A549 (cell line): ENCODE measurements around the gene IL1F10. TPM values are rescaled to one million over a fixed set of nuclear protein-coding genes. Genes with fewer than 3 reads are reported as not detected.

ENCODE experiments used
- ATAC-seq, 2 experiments: fragments of 200-7000 bp in 1 of 2; fragments of >200 bp in 1 of 2; cut with Nextera tagmentation in 1 of 2; cut with Tn5 transposase in 1 of 2; 3 replicates each; pipeline versions ENCODE4 v1.8.0 to v1.9.1; 2018 to 2020; ENCODE audit warnings: mild to moderate bottlenecking in 1 of 2, moderate library complexity in 1 of 2
- CTCF ChIA-PET: fragments of 300-600 bp; sonication (Branson Sonifier 250); formaldehyde crosslinking; extraction: SDS; loops from one replicate; lab custom pipeline; 2021; ENCODE audit warnings: antibody characterized with exemption, inconsistent platforms; lab: Yijun Ruan, JAX
- POLR2A ChIA-PET: fragments of 350-600 bp; formaldehyde crosslinking; extraction: SDS; loops from one replicate; lab custom pipeline; 2021; ENCODE audit warnings: antibody characterized with exemption, inconsistent platforms; lab: Yijun Ruan, JAX
- DNase-seq, 2 experiments: peaks; one replicate each; pipeline versions ENCODE4 v3.0.0 to v3.0.0-alpha.2; 2011 to 2016; ENCODE audit warnings: low read depth in 1 of 2, low spot score in 1 of 2
- FAIRE-seq: peaks from 2 replicates; lab custom pipeline; 2011; peaks lifted over from hg19 to GRCh38; lab: Jason Lieb, UNC
- H3K27ac ChIP-seq, 2 experiments: fragments of >200 bp; sonication (Bioruptor Twin); formaldehyde crosslinking; 3 replicates each; pipeline ENCODE4 v1.5.1; 2016 to 2017
- H3K4me1 ChIP-seq: fragments of >200 bp; sonication (Bioruptor Twin); formaldehyde crosslinking; 3 replicates; pipeline ENCODE4 v1.6.1; 2016
- H3K4me2 ChIP-seq: fragments of >200 bp; sonication (Bioruptor Twin); formaldehyde crosslinking; 3 replicates; pipeline ENCODE4 v1.6.1; 2016
- H3K4me3 ChIP-seq: fragments of >200 bp; sonication (Bioruptor Twin); formaldehyde crosslinking; 3 replicates; pipeline ENCODE4 v1.5.1; 2016
- H3K9me3 ChIP-seq: fragments of >200 bp; sonication (Bioruptor Twin); formaldehyde crosslinking; 3 replicates; pipeline ENCODE4 v1.6.1; 2016
- BHLHE40 ChIP-seq: IDR thresholded peaks from 2 replicates; pipeline ENCODE4 v1.6.1; 2012; ENCODE audit warnings: low read depth, low read length, inconsistent platforms
- CEBPB ChIP-seq, 2 experiments: fragments of >200 bp in 1 of 2; sonication (Bioruptor Twin) in 1 of 2; formaldehyde crosslinking in 1 of 2; IDR thresholded peaks; 2 replicates each; pipeline ENCODE4 v1.6.1; 2012 to 2016
- CHD2 ChIP-seq: fragments of 150-350 bp; IDR thresholded peaks from 2 replicates; pipeline ENCODE4 v1.6.1; 2014; ENCODE audit warnings: low read length; ENCODE audit not compliant: partially characterized antibody
- EHMT2 ChIP-seq: fragments of 200-600 bp; sonication (generic); IDR thresholded peaks from 2 replicates; pipeline ENCODE4 v1.6.1; 2016; ENCODE audit warnings: antibody characterized with exemption, low read depth, mild to moderate bottlenecking, moderate library complexity
- ESRRA ChIP-seq: fragments of 150-350 bp; IDR thresholded peaks from 2 replicates; pipeline ENCODE4 v1.6.1; 2014; ENCODE audit warnings: mild to moderate bottlenecking, low read length, borderline replicate concordance
- FOXS1 ChIP-seq: fragments of 250-450 bp; sonication (Bioruptor Pico); IDR thresholded peaks from 2 replicates; pipeline ENCODE4 v1.5.0; 2020; ENCODE audit warnings: mild to moderate bottlenecking, moderate library complexity
- HES2 ChIP-seq: fragments of >200 bp; sonication (Bioruptor Twin); formaldehyde crosslinking; IDR thresholded peaks from 2 replicates; pipeline ENCODE4 v1.6.1; 2016
- JUNB ChIP-seq: fragments of >200 bp; sonication (Bioruptor Twin); formaldehyde crosslinking; IDR thresholded peaks from 2 replicates; pipeline ENCODE4 v1.6.1; 2016
- KDM1A ChIP-seq: fragments of 200-600 bp; sonication (generic); IDR thresholded peaks from 2 replicates; pipeline ENCODE4 v1.6.1; 2016; ENCODE audit warnings: low read depth, mild to moderate bottlenecking
- MYC ChIP-seq: IDR thresholded peaks from 2 replicates; pipeline ENCODE4 v1.6.1; 2012; ENCODE audit warnings: mild to moderate bottlenecking, inconsistent platforms, low read length, improper control_type of control experiment, borderline replicate concordance
- REST ChIP-seq: fragments of 200-600 bp; sonication (generic); IDR thresholded peaks from 2 replicates; pipeline ENCODE4 v1.6.1; 2016; ENCODE audit warnings: antibody characterized with exemption, mild to moderate bottlenecking, moderate library complexity
- RFX5 ChIP-seq: fragments of 450-650 bp; IDR thresholded peaks from 2 replicates; pipeline ENCODE4 v1.7.1; 2014; ENCODE audit warnings: antibody characterized with exemption, mild to moderate bottlenecking, moderate library complexity
- WGBS: methylation state at CpG from one replicate; pipeline ENCODE4 v1.1.6; 2017; ENCODE audit errors: missing lambda C conversion rate; 5-methylcytosine and 5-hydroxymethylcytosine counted together
- polyA plus RNA-seq, 4 experiments: library from polyadenylated mRNA; depleted of rRNA in 3 of 4; stranded (reverse); fragments of >200 nt; fragmentation: RNase III in 1 of 4; extraction: RNeasy Plus Mini Kit Qiagen cat#74134 plus additional on column Dnase treatment in 1 of 4; gene quantifications; 2 replicates in 3 of 4; 3 replicates in 1 of 4; pipeline ENCODE4 v1.2.3, GENCODE V29; 2011 to 2017
- small RNA-seq, 6 experiments: library from RNA; depleted of rRNA; stranded (forward); fragments of <200 nt; gene quantifications; one replicate each; pipeline ENCODE3, GENCODE V24; 2012
- TF ChIP-seq, protein P1 (sequence below): fragments of 250-450 bp; sonication (Bioruptor Pico); IDR thresholded peaks from 2 replicates; pipeline ENCODE4 v1.5.0; 2021; ENCODE audit warnings: mild to moderate bottlenecking, moderate library complexity, borderline replicate concordance
- TF ChIP-seq, protein P2 (sequence below): IDR thresholded peaks from 2 replicates; pipeline ENCODE4 v1.6.1; 2012; ENCODE audit warnings: low read depth, borderline replicate concordance
- TF ChIP-seq, protein P3 (sequence below): IDR thresholded peaks from 2 replicates; pipeline ENCODE4 v1.6.1; 2012

The IL1F10 gene
- polyA plus RNA-seq, 2 of the 4 experiments (the other 2 are of a cell fraction): not detected

- Histone ChIP-seq H3K27ac (no peak overlapping the region), H3K4me3 (no peak overlapping the region), H3K4me1 (peaks cover 15% of the 10 kb centered on the region), H3K4me2 (peak overlapping the region; percentile 35), H3K9me3 (no peaks in the 10 kb centered on the region)
- ATAC-seq: peak; percentile 12 to 54; a peak in 3 of 6 replicates
- TF ChIP-seq, protein P1, sequence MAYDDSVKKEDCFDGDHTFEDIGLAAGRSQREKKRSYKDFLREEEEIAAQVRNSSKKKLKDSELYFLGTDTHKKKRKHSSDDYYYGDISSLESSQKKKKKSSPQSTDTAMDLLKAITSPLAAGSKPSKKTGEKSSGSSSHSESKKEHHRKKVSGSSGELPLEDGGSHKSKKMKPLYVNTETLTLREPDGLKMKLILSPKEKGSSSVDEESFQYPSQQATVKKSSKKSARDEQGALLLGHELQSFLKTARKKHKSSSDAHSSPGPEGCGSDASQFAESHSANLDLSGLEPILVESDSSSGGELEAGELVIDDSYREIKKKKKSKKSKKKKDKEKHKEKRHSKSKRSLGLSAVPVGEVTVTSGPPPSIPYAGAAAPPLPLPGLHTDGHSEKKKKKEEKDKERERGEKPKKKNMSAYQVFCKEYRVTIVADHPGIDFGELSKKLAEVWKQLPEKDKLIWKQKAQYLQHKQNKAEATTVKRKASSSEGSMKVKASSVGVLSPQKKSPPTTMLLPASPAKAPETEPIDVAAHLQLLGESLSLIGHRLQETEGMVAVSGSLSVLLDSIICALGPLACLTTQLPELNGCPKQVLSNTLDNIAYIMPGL (CRISPR knock-in tag): no peak
- TF ChIP-seq, protein P2, sequence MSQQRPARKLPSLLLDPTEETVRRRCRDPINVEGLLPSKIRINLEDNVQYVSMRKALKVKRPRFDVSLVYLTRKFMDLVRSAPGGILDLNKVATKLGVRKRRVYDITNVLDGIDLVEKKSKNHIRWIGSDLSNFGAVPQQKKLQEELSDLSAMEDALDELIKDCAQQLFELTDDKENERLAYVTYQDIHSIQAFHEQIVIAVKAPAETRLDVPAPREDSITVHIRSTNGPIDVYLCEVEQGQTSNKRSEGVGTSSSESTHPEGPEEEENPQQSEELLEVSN: no peak
- TF ChIP-seq KDM1A (no peak), EHMT2 (no peak), HES2 (no peak), MYC (no peak), RFX5 (peak; percentile 67; the same call in 1 of the 2 replicates), JUNB (no peak), BHLHE40 (0 out of 2 replicates have a peak, but pooled peaks have one; percentile 27), ESRRA (no peak), REST (no peak), FOXS1 (CRISPR knock-in tag) (no peak), CEBPB (IDR thresholded peaks at IDR 0.05) (no peak), CHD2 (no peak)
- TF ChIP-seq, protein P3, sequence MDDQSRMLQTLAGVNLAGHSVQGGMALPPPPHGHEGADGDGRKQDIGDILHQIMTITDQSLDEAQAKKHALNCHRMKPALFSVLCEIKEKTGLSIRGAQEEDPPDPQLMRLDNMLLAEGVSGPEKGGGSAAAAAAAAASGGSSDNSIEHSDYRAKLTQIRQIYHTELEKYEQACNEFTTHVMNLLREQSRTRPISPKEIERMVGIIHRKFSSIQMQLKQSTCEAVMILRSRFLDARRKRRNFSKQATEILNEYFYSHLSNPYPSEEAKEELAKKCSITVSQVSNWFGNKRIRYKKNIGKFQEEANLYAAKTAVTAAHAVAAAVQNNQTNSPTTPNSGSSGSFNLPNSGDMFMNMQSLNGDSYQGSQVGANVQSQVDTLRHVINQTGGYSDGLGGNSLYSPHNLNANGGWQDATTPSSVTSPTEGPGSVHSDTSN: no peak
- WGBS: 44% methylated on average over 12 of the region's 12 CpGs
- no peak for DNase-seq
- POLR2A ChIA-PET: no interaction called here
- FAIRE-seq: no peak
- CTCF ChIA-PET: interaction anchor here (1.0 to 6.5 kb wide), 2 partner anchors 13 to 39 kb away, joined by 4 to 65 read pairs; no protein-coding TSS in a partner anchor
Observed at GRCh38 chr2:113124181-113124961, 56.6 kb downstream of the IL1F10 start.

Small RNAs within 50 kb of the gene (small RNA-seq; reads per million reads assigned to genes)
- gene RNU6-1180P: 0 to 22.3 (median 0.10) reads per million in 6 experiments

Other genes starting within 250 kb of the IL1F10 start
- 0.70 and 0.98 TPM in 2 replicates for gene IL1B, start 231.2 kb upstream of the IL1F10 start, polyA plus RNA-seq (2011; rRNA removed)
- 0.14 to 0.54 TPM (median 0.38 TPM) in 3 replicates for gene IL1B, start 231.2 kb upstream of the IL1F10 start, polyA plus RNA-seq (2017; fragmentation: RNase III; extraction: RNeasy Plus Mini Kit Qiagen cat#74134 plus additional on column Dnase treatment)
- gene IL37, start 156.8 kb upstream of the IL1F10 start, polyA plus RNA-seq (2011; rRNA removed): not detected in 2 replicates
- gene IL37, start 156.8 kb upstream of the IL1F10 start, polyA plus RNA-seq (2017; fragmentation: RNase III; extraction: RNeasy Plus Mini Kit Qiagen cat#74134 plus additional on column Dnase treatment): not detected in 3 replicates
- gene IL36G, start 90.0 kb upstream of the IL1F10 start, polyA plus RNA-seq (2011; rRNA removed): 0.13 and 0.16 TPM in 2 replicates
- not detected in 3 replicates for gene IL36G, start 90.0 kb upstream of the IL1F10 start, polyA plus RNA-seq (2017; fragmentation: RNase III; extraction: RNeasy Plus Mini Kit Qiagen cat#74134 plus additional on column Dnase treatment)
- not detected in 2 replicates for gene IL36A, start 62.5 kb upstream of the IL1F10 start, polyA plus RNA-seq (2011; rRNA removed)
- not detected in 3 replicates for gene IL36A, start 62.5 kb upstream of the IL1F10 start, polyA plus RNA-seq (2017; fragmentation: RNase III; extraction: RNeasy Plus Mini Kit Qiagen cat#74134 plus additional on column Dnase treatment)
- gene IL36B, start 15.1 kb upstream of the IL1F10 start, polyA plus RNA-seq (2011; rRNA removed): not detected in 2 replicates
- gene IL36B, start 15.1 kb upstream of the IL1F10 start, polyA plus RNA-seq (2017; fragmentation: RNase III; extraction: RNeasy Plus Mini Kit Qiagen cat#74134 plus additional on column Dnase treatment): not detected in 3 replicates
- not detected in 2 replicates for gene IL36RN, start 8.8 kb upstream of the IL1F10 start, polyA plus RNA-seq (2011; rRNA removed)
- gene IL36RN, start 8.8 kb upstream of the IL1F10 start, polyA plus RNA-seq (2017; fragmentation: RNase III; extraction: RNeasy Plus Mini Kit Qiagen cat#74134 plus additional on column Dnase treatment): not detected in 3 replicates
- gene IL1RN, start 59.6 kb downstream of the IL1F10 start, polyA plus RNA-seq (2011; rRNA removed): not detected in 2 replicates
- gene IL1RN, start 59.6 kb downstream of the IL1F10 start, polyA plus RNA-seq (2017; fragmentation: RNase III; extraction: RNeasy Plus Mini Kit Qiagen cat#74134 plus additional on column Dnase treatment): 0.13 TPM in 1 of 3 replicates, not detected in the others
- gene PSD4, start 106.0 kb downstream of the IL1F10 start, polyA plus RNA-seq (2011; rRNA removed): 5.4 and 6.7 TPM in 2 replicates
- gene PSD4, start 106.0 kb downstream of the IL1F10 start, polyA plus RNA-seq (2017; fragmentation: RNase III; extraction: RNeasy Plus Mini Kit Qiagen cat#74134 plus additional on column Dnase treatment): 13.9 to 21.6 TPM (median 21.1 TPM) in 3 replicates
- gene PAX8, start 211.0 kb downstream of the IL1F10 start, polyA plus RNA-seq (2011; rRNA removed): 0.71 and 1.0 TPM in 2 replicates
- 0.81 to 1.7 TPM (median 1.5 TPM) in 3 replicates for gene PAX8, start 211.0 kb downstream of the IL1F10 start, polyA plus RNA-seq (2017; fragmentation: RNase III; extraction: RNeasy Plus Mini Kit Qiagen cat#74134 plus additional on column Dnase treatment)